Ascending aorta (tissue), 2 donors: ENCODE data around the gene TMC1. TPM values are rescaled to one million over a fixed set of nuclear protein-coding genes. Genes with fewer than 3 reads are reported as not detected.

ENCODE experiments used
- DNase-seq, 2 donors: peaks; one replicate each; pipeline ENCODE4 v3.0.0-alpha.2; 2019; ENCODE audit warnings: low spot score in 2 of 2
- H3K27ac ChIP-seq, 2 donors: fragments of 200-600 bp; sonication (generic); one replicate each; pipeline ENCODE4 v1.5.1; 2016 to 2017; ENCODE audit warnings: mild to moderate bottlenecking in 1 of 2
- H3K27me3 ChIP-seq: fragments of 200-600 bp; sonication (generic); one replicate; pipeline ENCODE4 v1.5.1; 2017
- H3K36me3 ChIP-seq, 2 donors: fragments of 200-600 bp; sonication (generic); one replicate each; pipeline ENCODE4 v1.5.1; 2016
- H3K4me1 ChIP-seq, 2 donors: fragments of 200-600 bp; sonication (generic); one replicate each; pipeline ENCODE4 v1.5.1; 2016 to 2017; ENCODE audit warnings: mild to moderate bottlenecking in 1 of 2
- H3K4me3 ChIP-seq, 2 donors: fragments of 200-600 bp; sonication (generic); one replicate each; pipeline ENCODE4 v1.5.1; 2016 to 2017; ENCODE audit warnings: mild to moderate bottlenecking in 1 of 2
- H3K9me3 ChIP-seq, 2 donors: fragments of 200-600 bp; sonication (generic); one replicate each; pipeline ENCODE4 v1.5.1; 2016
- intact Hi-C: fragments of 100-400 bp; cut with DNase I; formaldehyde crosslinking; loops from one replicate; pipeline ENCODE4 v1.15.1; 2023
- total RNA-seq: library from RNA; depleted of rRNA; stranded (reverse); fragments of >200 nt; gene quantifications from one replicate; pipeline ENCODE4 v1.1.0, GENCODE V29; 2016
- TF ChIP-seq, protein P1 (sequence below), 3 experiments: fragments of 200-600 bp in 2 of 3; fragments of 450-650 bp in 1 of 3; sonication (generic) in 2 of 3; IDR thresholded peaks; one replicate each; pipeline ENCODE4 v1.5.1; 2016 to 2019; ENCODE audit warnings: antibody characterized with exemption in 3 of 3, mild to moderate bottlenecking in 1 of 3, moderate library complexity in 1 of 3

Gene TMC1
- total RNA-seq, 1 donor from 2014 or later = not detected

DNA sequence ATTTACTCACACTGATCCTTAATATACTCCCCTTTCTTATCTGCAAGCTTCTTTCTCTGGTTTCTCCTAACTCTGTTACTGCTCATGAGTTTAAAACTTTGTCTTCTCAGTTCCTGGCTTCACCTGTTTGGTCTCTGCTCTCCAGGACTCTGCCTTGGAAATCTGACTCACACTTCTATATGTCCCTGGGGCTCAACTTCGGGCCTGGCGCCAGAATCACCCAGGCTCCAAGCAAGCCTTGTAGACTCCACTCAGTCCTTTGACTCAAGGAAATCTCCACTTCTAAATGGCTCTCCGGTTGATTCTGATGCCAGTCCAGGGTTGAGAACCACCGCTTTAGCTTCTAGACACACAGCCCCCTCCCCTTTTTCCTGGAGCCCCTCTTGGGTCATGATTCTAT, 57.8 kb downstream of the TMC1 start:
- intact Hi-C loops = loop anchor here (2.0 kb wide), 1 partner anchor 214 kb away; the partner anchor contains the start of gene ZFAND5
- peaks cover 3 to 16% of the 10 kb centered on the region in 2 donors for H3K4me1 ChIP-seq
- no peak for DNase-seq

DNA sequence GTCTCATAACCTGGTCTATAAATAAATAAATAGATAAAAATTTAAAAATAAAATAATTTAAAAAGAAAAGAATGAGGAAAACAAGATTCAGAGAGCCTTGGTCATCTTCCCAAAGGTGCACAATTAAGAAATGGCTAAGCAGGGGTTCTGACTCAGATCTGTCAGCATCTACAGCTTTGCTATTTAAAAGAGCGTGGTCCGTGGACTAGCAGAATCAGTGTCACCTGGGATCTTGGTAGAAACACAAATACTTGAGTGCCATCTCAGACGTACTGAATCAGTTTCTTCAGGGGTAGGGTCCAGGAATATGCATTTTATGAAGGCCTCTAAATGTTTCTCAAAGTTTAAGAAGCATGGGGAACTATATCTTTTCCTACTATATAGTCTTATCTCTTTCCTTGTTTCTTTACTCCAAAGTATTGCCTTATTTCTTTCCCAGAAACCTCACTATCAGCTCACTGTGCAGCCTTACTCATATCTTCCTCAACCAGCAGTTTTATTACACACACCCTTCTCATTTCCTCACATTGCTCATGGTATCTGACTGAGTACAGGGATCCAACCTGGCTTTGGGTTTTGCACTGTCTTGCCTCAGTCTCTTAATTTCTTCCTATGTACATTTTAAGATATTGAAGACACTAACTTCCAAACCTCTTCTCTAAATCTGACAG, 58.6 kb downstream of the TMC1 start:
- peaks cover 3 to 16% of the 10 kb centered on the region in 2 donors for H3K4me1 ChIP-seq
- intact Hi-C loops = loop anchor here (2.0 kb wide), 1 partner anchor 215 kb away; the partner anchor contains the start of gene ZFAND5

More for the DNA sequence above, 57.8 kb downstream of the TMC1 start:
- no peaks in the 10 kb centered on the region for H3K9me3 ChIP-seq
- H3K27ac ChIP-seq = peak overlapping the region; percentile 50 to 54
- no peaks in the 10 kb centered on the region for H3K36me3 ChIP-seq
- H3K27me3 ChIP-seq = no peaks in the 10 kb centered on the region
- H3K4me3 ChIP-seq = no peak overlapping the region
- TF ChIP-seq, protein P1, sequence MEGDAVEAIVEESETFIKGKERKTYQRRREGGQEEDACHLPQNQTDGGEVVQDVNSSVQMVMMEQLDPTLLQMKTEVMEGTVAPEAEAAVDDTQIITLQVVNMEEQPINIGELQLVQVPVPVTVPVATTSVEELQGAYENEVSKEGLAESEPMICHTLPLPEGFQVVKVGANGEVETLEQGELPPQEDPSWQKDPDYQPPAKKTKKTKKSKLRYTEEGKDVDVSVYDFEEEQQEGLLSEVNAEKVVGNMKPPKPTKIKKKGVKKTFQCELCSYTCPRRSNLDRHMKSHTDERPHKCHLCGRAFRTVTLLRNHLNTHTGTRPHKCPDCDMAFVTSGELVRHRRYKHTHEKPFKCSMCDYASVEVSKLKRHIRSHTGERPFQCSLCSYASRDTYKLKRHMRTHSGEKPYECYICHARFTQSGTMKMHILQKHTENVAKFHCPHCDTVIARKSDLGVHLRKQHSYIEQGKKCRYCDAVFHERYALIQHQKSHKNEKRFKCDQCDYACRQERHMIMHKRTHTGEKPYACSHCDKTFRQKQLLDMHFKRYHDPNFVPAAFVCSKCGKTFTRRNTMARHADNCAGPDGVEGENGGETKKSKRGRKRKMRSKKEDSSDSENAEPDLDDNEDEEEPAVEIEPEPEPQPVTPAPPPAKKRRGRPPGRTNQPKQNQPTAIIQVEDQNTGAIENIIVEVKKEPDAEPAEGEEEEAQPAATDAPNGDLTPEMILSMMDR (IDR thresholded peaks at IDR 0.05) = no peak

DNA sequence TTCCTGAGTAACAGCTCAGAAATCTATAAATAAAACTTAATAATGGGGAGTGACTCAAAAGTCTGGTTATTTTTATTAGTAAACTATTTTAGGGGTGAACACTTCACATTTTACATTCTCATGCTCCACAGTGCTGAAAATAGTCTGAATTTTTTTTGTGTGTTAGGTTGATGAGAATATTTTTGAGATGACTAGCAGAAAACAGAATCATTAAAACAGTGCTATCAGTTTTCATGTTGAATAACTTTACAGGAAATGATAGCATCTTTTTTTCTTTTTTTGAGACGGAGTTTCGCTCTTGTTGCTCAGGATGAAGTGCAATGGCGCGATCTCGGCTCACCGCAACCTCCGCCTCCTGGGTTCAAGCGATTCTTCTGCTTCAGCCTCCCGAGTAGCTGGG, 60.3 kb downstream of the TMC1 start:
- Histone ChIP-seq H3K4me1 (peaks cover 3 to 16% of the 10 kb centered on the region in 2 donors), H3K36me3 (no peaks in the 10 kb centered on the region), H3K4me3 (no peak overlapping the region), H3K27me3 (no peaks in the 10 kb centered on the region), H3K9me3 (no peaks in the 10 kb centered on the region), H3K27ac (peak overlapping the region in 1 of 2 donors; percentile 14)
- DNase-seq = no peak
- intact Hi-C loops = no loop called here
- TF ChIP-seq, protein P1 (IDR thresholded peaks at IDR 0.05) = no peak

More for the DNA sequence above, 58.6 kb downstream of the TMC1 start:
- no peak for DNase-seq
- H3K27me3 ChIP-seq = no peaks in the 10 kb centered on the region
- H3K27ac ChIP-seq = no peak overlapping the region
- no peaks in the 10 kb centered on the region for H3K9me3 ChIP-seq
- H3K4me3 ChIP-seq = no peak overlapping the region
- TF ChIP-seq, protein P1 (IDR thresholded peaks at IDR 0.05) = no peak
- H3K36me3 ChIP-seq = no peaks in the 10 kb centered on the region

DNA sequence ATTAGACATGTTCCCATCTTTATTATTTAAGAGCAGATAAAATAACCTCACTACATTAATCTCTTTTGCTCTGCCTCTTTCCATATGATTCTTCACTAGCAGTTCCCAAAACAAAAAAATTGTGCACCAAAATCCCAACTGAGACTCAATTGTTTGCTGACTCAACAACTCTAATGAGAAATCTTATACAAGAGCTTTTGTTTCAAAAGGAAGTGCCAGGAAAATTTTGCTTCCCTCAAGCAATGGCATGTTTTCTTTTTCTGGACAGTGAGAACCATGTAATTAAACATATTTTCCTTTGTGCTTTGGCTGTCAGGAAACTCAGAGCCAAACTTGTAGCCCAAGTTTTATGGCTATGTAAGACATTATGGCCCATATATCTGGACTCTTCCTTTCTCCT, 62.0 kb downstream of the TMC1 start:
- Histone ChIP-seq H3K4me1 (peaks cover 3 to 13% of the 10 kb centered on the region in 2 donors), H3K4me3 (no peak overlapping the region), H3K36me3 (no peaks in the 10 kb centered on the region), H3K27ac (no peak overlapping the region), H3K27me3 (no peaks in the 10 kb centered on the region), H3K9me3 (no peaks in the 10 kb centered on the region)
- no peak for DNase-seq
- TF ChIP-seq, protein P1 (IDR thresholded peaks at IDR 0.05) = no peak
- intact Hi-C loops = no loop called here

DNA sequence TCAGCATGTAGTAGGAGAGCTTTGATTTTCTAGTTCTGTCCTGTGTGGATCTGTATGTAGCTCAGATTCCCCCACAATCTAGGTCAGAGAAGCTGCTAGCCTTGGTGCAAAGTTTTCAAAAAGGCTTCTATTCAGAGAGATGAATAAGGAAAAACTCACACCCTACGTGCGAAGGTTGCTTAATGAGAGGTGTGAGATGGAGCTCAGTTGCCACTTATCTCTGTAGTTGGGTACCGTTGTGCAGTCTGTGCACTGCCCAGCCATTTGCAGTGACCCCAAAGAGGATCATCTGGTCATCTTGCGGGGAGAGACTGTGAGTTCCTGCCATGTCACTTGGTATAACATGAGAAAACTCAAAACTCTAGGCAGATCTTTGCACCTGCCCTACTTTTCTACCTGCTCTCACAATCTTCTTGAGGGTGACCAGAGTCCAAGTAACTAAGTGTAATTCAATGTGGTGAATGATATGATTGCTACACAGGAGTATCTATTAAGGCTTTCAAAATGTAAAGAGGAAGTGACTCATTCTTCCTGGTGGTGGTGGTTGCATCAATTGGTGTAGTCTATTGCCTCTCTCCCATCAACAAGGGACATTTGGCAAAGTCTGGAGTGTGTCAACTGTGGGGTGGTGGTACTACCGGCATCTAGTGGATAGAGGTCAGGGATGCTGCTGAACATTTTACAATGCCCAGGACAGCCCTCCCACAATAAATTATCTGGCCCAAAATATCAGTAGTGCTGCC, 65.2 kb downstream of the TMC1 start:
- H3K27ac ChIP-seq = no peak overlapping the region
- no peaks in the 10 kb centered on the region for H3K36me3 ChIP-seq
- H3K4me1 ChIP-seq = peaks cover 0 to 4% of the 10 kb centered on the region in 2 donors
- TF ChIP-seq, protein P1 (IDR thresholded peaks at IDR 0.05) = no peak
- no peaks in the 10 kb centered on the region for H3K9me3 ChIP-seq
- no peaks in the 10 kb centered on the region for H3K27me3 ChIP-seq
- DNase-seq = no peak
- intact Hi-C loops = no loop called here
- H3K4me3 ChIP-seq = no peak overlapping the region
